Activated CD4-positive, alpha-beta T cell treated with anti-CD3 and anti-CD28 coated beads for 48 hours (primary cell): ENCODE measurements around the gene MIDN.
"Not testable (repeated sequence)": the region's sequence is repeated elsewhere in the genome, so short reads cannot be mapped to it uniquely, and the experiment has no call there.

Experiments
- DNase-seq: peaks from one replicate; pipeline ENCODE4 v3.0.0-alpha.2; 2020

Gene MIDN

DNA sequence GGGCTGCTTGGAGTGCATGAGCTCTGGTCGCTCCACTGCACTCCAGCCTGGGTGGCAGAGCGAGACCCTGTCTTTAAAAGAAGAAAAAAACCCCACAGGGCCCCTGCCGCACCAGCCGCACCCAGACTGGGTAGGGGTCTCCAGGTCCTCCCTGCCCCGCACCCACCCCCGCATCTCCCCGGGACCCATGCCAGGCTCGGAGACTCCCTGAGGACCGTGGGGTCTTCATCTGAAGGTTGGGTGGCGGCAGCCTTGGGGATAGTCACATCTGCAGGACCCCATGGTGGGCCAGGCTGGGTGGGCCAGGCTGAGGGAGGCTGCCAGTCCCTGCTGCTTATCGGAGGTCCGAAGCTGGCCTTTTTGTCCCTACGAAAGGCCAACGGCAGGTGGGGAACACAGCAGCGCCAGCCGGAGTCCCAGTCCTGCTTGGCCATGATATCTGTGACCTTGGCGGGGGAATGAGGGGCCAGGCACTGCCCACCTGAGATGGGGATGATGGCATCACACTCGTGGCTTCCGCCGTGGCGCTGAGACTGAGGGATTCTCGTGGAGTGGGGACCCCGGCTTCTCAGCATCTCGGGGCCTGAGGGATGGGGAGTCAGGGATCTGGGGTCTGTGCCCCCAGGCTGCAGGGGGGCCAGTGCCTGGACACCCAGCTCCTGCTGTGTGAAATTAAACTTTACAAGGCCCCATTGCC lies 48.3 kb downstream of the MIDN start:
- DNase-seq = no peak

DNA sequence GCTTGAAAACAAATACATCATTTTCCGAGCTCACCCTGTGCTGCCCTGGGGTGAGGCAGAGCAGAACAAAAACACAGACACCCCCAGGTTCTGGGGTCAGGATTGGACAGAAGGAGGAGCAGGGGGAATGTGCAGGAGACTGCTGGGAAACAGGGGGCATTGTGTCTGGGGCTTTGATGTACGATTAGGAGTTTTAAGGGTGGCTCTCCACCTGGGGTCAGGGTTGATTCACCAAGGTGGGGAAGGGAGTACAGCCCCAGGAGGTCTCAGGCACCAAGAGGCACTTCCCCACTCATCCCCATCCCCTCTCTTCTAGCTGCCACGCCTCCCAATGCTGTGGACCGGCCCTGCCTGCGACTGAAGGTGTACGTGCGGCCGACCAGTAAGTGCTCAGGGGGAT lies 49.9 kb downstream of the MIDN start:
- no peak for DNase-seq

DNA sequence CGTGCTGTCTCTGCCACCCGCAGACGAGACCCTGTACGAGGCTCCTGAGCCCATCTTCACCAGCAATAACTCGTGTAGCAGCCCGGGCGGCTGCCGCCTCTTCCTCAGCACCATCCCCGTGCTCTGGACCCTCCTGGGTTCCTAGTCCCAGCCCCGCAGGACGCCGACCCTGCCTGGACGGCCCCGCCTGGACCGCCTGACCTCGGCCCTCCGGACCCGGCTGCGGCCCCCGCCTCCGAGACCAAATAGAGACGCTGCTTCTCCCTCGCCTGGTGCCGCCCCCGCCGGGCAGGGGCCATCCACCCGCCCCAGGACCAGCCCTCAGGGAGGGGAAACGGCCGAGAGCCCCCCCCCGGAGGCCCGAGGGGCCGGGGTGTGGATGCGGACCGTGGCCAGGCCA lies 51.4 kb downstream of the MIDN start:
- no peak for DNase-seq

DNA sequence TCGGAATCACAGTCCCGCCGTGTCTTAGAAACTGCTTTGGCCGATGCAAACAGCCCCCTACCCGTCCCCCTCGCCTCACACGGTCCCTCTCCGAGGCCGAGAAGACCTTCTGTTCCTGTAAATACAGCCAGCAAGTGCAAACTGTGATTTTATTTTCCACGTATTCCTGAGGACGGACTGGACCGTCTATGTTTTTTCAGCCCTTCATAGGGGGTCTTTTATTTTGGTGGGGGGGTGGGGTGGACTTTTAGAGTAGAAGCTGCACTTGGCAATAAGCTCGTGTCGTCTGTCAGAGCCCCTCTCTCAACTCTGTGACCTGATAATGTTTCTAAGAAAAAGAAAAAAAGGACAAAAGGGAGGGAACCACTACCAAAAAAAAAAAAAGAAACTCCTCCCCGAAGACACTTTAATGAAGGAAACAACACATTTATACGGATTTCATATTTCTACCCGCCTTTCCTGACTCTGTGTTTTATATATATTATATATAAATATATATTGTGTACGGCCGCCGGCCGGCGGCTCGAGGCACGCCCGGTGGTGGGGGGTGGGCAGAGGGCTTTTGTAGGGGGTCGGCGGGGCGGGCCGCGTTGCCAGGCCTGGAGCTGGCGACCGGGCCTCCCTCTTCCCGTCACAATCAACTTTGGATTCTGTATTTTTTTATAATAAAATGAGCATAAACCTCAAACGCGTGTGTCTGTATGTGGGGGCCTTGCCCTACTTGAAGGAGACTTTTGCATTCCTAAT lies 52.5 kb downstream of the MIDN start:
- DNase-seq = no peak

DNA sequence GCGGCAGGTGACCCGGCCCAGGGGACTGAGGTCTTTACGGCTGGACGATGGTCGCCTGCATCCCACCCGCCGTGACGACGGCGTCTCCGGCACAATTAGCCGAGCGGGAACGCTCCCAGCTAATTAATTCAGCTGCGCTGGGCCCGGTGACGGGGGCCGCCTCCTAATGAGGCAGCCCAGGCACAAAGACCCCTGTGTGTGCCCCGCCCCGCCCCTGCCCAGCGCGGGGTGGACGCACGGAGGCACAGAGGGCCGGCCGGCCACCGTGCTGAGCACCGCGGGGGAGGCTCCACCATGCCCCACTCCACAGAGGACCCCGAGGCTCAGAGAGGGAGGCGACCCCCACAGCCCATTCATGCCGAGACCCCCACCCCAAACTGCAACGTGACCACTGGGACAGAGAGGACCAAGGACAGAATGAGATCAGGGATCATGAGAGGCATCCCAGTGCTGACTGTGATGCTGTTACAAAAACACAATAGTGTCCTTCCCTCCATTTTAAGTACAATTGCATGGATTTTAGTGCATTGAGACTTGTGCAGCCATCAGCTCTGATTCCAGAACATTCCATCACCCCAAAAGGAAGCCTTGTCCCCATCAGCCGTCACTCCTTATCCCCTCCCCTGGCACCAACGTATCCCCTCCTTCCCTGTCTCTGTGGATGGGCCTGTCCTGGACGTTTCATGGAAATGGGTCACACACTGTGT lies 54.3 kb downstream of the MIDN start:
- no peak for DNase-seq

DNA sequence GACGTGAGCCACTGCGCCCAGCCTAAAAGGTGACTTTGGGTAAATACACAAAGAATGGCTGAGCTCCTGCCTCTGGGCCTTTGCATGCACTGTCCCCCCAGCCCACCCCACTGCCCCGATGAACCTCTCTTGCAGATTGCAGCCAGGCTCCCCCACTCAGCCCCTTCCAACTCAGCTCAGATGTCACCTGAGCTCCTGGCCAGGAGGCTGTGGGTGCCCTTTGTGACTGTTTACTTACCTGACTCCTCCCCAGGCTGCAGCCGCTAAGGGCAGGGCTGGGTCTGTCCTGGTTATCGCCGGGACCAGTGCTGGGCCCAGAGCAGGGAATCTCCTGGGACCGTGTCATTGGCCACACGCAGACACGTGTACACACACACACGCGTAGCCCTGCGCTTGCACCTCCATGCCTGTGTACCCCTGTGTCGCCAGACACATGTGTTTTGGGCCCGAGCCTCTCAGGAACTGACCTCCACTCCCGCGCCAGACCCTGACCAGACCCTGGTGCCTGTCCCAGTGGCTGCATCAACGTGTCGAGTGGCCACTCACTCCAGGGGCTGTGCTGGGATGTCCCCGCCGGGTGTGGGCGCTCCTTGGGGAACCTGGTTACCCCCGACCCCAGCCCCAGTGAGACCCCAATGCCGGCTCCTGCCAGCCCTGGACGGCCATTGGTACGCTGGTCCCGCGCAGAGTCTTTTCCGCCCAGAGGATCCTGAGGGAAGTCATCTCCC lies 56.0 kb downstream of the MIDN start:
- DNase-seq = no peak

DNA sequence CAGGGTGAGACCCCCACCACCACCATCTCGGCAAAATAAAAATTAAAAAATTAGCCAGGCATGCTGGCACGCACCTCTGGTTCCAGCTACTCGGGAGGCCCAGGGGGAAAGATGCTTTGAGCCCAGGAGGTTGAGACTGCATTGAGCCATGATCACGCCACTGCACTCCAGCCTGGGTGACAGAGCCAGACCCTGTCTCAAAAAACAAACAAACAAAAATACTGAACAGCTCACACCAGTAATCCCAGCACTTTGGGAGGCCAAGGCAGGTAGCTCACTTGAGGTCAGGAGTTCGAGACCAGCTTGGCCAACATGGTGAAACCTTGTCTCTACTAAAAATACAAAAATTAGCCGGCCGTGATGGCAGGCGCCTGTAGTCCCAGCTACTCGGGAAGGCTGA lies 57.0 kb downstream of the MIDN start:
- not testable (repeated sequence) for DNase-seq

DNA sequence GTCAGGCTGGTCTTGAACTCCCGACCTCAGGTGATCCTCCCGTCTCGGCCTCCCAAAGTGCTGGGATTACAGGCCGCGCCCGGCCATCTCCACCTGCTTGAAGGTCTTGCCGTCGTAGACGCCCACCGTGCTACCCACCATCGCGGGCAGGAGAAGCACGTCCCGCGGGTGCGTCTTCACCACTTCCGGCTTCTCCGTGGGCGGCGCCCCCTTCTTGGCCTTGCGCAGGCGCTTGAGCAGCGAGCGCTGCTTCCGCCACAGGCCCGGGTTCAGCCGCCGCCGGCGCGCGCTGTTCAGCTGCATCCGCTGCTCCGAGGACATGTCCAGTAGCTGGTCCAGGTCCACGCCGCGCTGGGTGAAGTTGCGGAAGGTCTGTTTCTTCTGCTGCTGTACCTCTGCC lies 58.9 kb downstream of the MIDN start:
- DNase-seq = no peak

DNA sequence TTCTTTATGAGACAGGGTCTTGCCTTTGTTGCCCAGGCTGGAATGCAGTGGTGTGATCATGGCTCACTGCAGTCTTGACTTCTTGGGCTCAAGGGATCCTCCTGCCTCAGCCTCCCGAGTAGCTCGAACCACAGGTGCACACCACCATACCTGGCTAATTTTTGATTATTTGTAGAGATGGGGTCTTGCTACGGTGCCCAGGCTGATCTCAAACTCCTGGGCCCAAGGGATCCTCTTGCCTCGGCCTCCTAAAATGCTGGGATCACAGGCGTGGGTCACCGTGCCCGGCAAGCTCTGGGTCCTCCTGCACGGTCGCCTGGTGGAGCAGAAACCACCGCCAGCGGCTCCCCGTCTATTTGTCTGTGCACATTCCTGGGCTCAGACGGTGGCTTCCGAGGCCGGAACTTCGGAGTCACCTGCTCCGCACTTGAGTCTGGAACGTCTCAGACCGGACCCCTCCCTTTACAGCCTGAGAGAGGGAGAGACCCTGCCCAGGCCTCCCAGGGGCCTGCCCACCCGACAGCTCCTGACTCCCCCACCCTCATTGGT lies 59.4 kb downstream of the MIDN start:
- DNase-seq = no peak

DNA sequence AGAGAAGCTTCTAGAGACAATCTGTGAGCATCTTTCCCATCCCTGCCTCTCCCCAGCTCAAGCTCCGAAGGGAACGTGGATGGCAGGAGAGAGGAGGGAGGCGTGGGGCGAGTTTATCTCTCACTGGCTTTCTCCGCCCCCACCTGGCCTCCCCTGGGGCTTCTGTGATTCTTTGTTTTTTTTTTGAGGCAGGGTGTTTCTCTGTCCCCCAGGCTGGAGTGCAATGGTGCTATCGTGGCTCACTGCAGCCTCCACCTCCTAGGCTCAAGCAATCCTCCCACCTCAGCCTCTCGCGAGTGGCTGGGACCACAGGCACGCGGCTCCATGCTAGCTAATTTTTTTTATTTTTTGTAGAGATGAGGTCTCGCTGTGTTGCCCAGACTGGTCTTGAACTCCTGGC lies 60.3 kb downstream of the MIDN start:
- no peak for DNase-seq
